WTC11 (cell line): Measurements from ENCODE around the gene HOXD12. TPM values are rescaled to one million over a fixed set of nuclear protein-coding genes. Genes with fewer than 3 reads are reported as not detected.

ENCODE experiments used
- ATAC-seq: fragments of 200-7000 bp; cut with Tn5 transposase; 2 replicates; pipeline ENCODE4 v1.10.0; 2021; ENCODE audit warnings: mild to moderate bottlenecking, moderate library complexity
- CTCF ChIA-PET: fragments of 300-600 bp; sonication (Branson Sonifier 250); formaldehyde crosslinking; loops from one replicate; lab custom pipeline; 2021; ENCODE audit warnings: antibody characterized with exemption; lab: Charles Lee
- POLR2A ChIA-PET: fragments of 350-600 bp; sonication (Branson Sonifier 250); formaldehyde crosslinking; loops from one replicate; lab custom pipeline; 2021; ENCODE audit warnings: antibody characterized with exemption; lab: Charles Lee
- DNase-seq: peaks from one replicate; pipeline ENCODE4 v3.0.0; 2021; ENCODE audit warnings: low spot score
- H3K27ac Mint-ChIP-seq: 2 replicates; pipeline ENCODE4 v1.8.0; 2021; ENCODE audit warnings: mixed read lengths
- H3K27me3 Mint-ChIP-seq: 2 replicates; pipeline ENCODE4 v1.8.0; 2021; ENCODE audit warnings: low read depth, mild to moderate bottlenecking, moderate library complexity, mixed read lengths
- H3K36me3 Mint-ChIP-seq: 2 replicates; pipeline ENCODE4 v1.8.0; 2021; ENCODE audit warnings: mixed read lengths
- H3K4me1 Mint-ChIP-seq: 2 replicates; pipeline ENCODE4 v1.8.0; 2022; ENCODE audit warnings: mixed read lengths
- H3K4me3 Mint-ChIP-seq: 2 replicates; pipeline ENCODE4 v1.8.0; 2021; ENCODE audit warnings: mild to moderate bottlenecking, moderate library complexity, mixed read lengths
- H3K9me3 Mint-ChIP-seq: 2 replicates; pipeline ENCODE4 v1.8.0; 2021; ENCODE audit warnings: mixed read lengths
- AR ChIP-seq: fragments of 250-450 bp; sonication (Bioruptor Pico); IDR thresholded peaks from 2 replicates; pipeline ENCODE4 v1.9.0; 2021; ENCODE audit warnings: mild to moderate bottlenecking
- ATF3 ChIP-seq: sonication (generic); formaldehyde crosslinking; conservative IDR thresholded peaks from 2 replicates; pipeline ENCODE4 v1.8.1; 2022; ENCODE audit warnings: mild to moderate bottlenecking, missing genetic modification reagents
- ATF6 ChIP-seq: sonication (generic); formaldehyde crosslinking; IDR thresholded peaks from 2 replicates; pipeline ENCODE4 v1.8.1; 2023; ENCODE audit warnings: mild to moderate bottlenecking, missing genetic modification reagents
- CBFB ChIP-seq: sonication (generic); formaldehyde crosslinking; IDR thresholded peaks from 2 replicates; pipeline ENCODE4 v1.8.1; 2022; ENCODE audit warnings: mild to moderate bottlenecking, low read depth, missing genetic modification reagents
- CREB1 ChIP-seq: sonication (generic); formaldehyde crosslinking; IDR thresholded peaks from 2 replicates; pipeline ENCODE4 v1.8.0; 2023; ENCODE audit warnings: mild to moderate bottlenecking, missing genetic modification reagents
- FOXK1 ChIP-seq: sonication (generic); formaldehyde crosslinking; IDR thresholded peaks from 2 replicates; pipeline ENCODE4 v1.8.0; 2022; ENCODE audit warnings: mild to moderate bottlenecking, moderate library complexity, missing genetic modification reagents
- FOXP1 ChIP-seq: sonication (generic); formaldehyde crosslinking; IDR thresholded peaks from 2 replicates; pipeline ENCODE4 v1.8.0; 2022; ENCODE audit warnings: missing genetic modification reagents, mild to moderate bottlenecking, moderate library complexity, borderline replicate concordance
- MAX ChIP-seq: sonication (generic); formaldehyde crosslinking; IDR thresholded peaks from 2 replicates; pipeline ENCODE4 v1.8.0; 2022; ENCODE audit warnings: mild to moderate bottlenecking, missing genetic modification reagents
- MLX ChIP-seq: sonication (generic); formaldehyde crosslinking; IDR thresholded peaks from 2 replicates; pipeline ENCODE4 v1.8.1; 2023; ENCODE audit warnings: mild to moderate bottlenecking, missing genetic modification reagents, moderate library complexity
- NFE2L1 ChIP-seq: sonication (generic); formaldehyde crosslinking; IDR thresholded peaks from 2 replicates; pipeline ENCODE4 v1.8.1; 2023; ENCODE audit warnings: missing genetic modification reagents
- NR1H2 ChIP-seq: sonication (generic); formaldehyde crosslinking; IDR thresholded peaks from 2 replicates; pipeline ENCODE4 v1.9.0; 2021; ENCODE audit warnings: mild to moderate bottlenecking, moderate library complexity, missing genetic modification reagents
- NR2C2 ChIP-seq: sonication (generic); formaldehyde crosslinking; IDR thresholded peaks from 2 replicates; pipeline ENCODE4 v1.8.0; 2022; ENCODE audit warnings: mild to moderate bottlenecking, missing genetic modification reagents
- PRDM15 ChIP-seq: sonication (generic); formaldehyde crosslinking; IDR thresholded peaks from 2 replicates; pipeline ENCODE4 v1.8.0; 2022; ENCODE audit warnings: missing genetic modification reagents
- ZBTB43 ChIP-seq: sonication (generic); formaldehyde crosslinking; IDR thresholded peaks from 2 replicates; pipeline ENCODE4 v1.8.1; 2023; ENCODE audit warnings: mild to moderate bottlenecking, missing genetic modification reagents
- ZNF416 ChIP-seq: fragments of 250-450 bp; sonication (Bioruptor Pico); IDR thresholded peaks from 2 replicates; pipeline ENCODE4 v1.9.0; 2021; ENCODE audit warnings: mild to moderate bottlenecking, inconsistent platforms
- ZNF423 ChIP-seq: fragments of 250-450 bp; sonication (Bioruptor Pico); IDR thresholded peaks from 2 replicates; pipeline ENCODE4 v2.1.2; 2022; ENCODE audit warnings: mild to moderate bottlenecking, moderate library complexity
- total RNA-seq: library from RNA; stranded (reverse); gene quantifications from 3 replicates; pipeline ENCODE4 v1.2.3, GENCODE V29; 2021

Gene HOXD12
- total RNA-seq, 1 experiment from 2014 or later, result 0.17 TPM

GRCh38 chr2:176085861-176086771 lies 13.5 kb upstream of the HOXD12 start:
- Mint-ChIP-seq H3K4me3 (peak overlapping the region; percentile 30), H3K36me3 (peaks cover 8% of the 10 kb centered on the region), H3K27me3 (peaks cover 100% of the 10 kb centered on the region), H3K9me3 (no peaks in the 10 kb centered on the region), H3K27ac (no peak overlapping the region), H3K4me1 (peaks cover 46% of the 10 kb centered on the region)
- ATAC-seq (peak; percentile 6), DNase-seq (peak; percentile 69)
- ChIA-PET POLR2A (no interaction called here), CTCF (interaction anchor here (0.8 to 1.6 kb wide), 11 partner anchors 8 to 835 kb away, joined by 3 to 27 read pairs (median 3); no protein-coding TSS in a partner anchor)
- TF ChIP-seq NR2C2 (CRISPR knock-in tag) (no peak), PRDM15 (peak; percentile 67)

- ATAC-seq (no peak), DNase-seq (no peak)
- H3K27me3 Mint-ChIP-seq, result peaks cover 99% of the 10 kb centered on the region
- H3K36me3 Mint-ChIP-seq, result peaks cover 7% of the 10 kb centered on the region
- peak overlapping the region; percentile 81 for H3K4me3 Mint-ChIP-seq
- peaks cover 49% of the 10 kb centered on the region for H3K4me1 Mint-ChIP-seq
- no peak overlapping the region for H3K27ac Mint-ChIP-seq
- POLR2A ChIA-PET, result no interaction called here
- CTCF ChIA-PET, result interaction anchor here (0.6 to 2.4 kb wide), 7 partner anchors 8 to 93 kb away, joined by 3 to 27 read pairs (median 3); partner anchors contain the start of gene HOXD11
- H3K9me3 Mint-ChIP-seq, result no peaks in the 10 kb centered on the region
- TF ChIP-seq CREB1 (CRISPR knock-in tag) (no peak), MLX (CRISPR knock-in tag) (no peak), NFE2L1 (CRISPR knock-in tag) (no peak), ZNF423 (CRISPR knock-in tag) (no peak), ATF3 (CRISPR knock-in tag) (no peak), PRDM15 (no peak), CBFB (CRISPR knock-in tag) (no peak), AR (CRISPR knock-in tag) (no peak), FOXP1 (no peak), NR1H2 (CRISPR knock-in tag) (no peak), ATF6 (CRISPR knock-in tag) (no peak), ZBTB43 (CRISPR knock-in tag) (no peak), ZNF416 (no peak), MAX (no peak), FOXK1 (CRISPR knock-in tag) (no peak)
These were observed 12.1 kb upstream of the HOXD12 start for GRCh38 chr2:176087330-176088047.
